Upper lobe of left lung (tissue), 4 donors: Measurements from ENCODE around the gene C7orf57.

Experiments used
- EP300 ChIP-seq, 4 donors: sonication (generic); formaldehyde crosslinking; IDR thresholded peaks; one replicate each; pipeline ENCODE4 v1.5.1; 2017; ENCODE audit warnings: antibody characterized with exemption in 4 of 4, control low read depth in 2 of 4
- POLR2A ChIP-seq, 4 donors: fragments of 450-650 bp; IDR thresholded peaks; one replicate each; pipeline ENCODE4 v1.5.1; 2016 to 2017; ENCODE audit warnings: antibody characterized with exemption in 4 of 4, mild to moderate bottlenecking in 2 of 4
- POLR2AphosphoS5 ChIP-seq, 2 donors: sonication (generic); formaldehyde crosslinking; IDR thresholded peaks; one replicate each; pipeline ENCODE4 v1.5.1; 2017; ENCODE audit warnings: antibody characterized with exemption in 2 of 2
- TF ChIP-seq, protein P1 (sequence below), 6 experiments: fragments of 450-650 bp in 4 of 6; fragments of 200-600 bp in 2 of 6; sonication (generic) in 2 of 6; IDR thresholded peaks; one replicate each; pipeline ENCODE4 v1.5.1; 2016 to 2019; ENCODE audit warnings: antibody characterized with exemption in 6 of 6

DNA sequence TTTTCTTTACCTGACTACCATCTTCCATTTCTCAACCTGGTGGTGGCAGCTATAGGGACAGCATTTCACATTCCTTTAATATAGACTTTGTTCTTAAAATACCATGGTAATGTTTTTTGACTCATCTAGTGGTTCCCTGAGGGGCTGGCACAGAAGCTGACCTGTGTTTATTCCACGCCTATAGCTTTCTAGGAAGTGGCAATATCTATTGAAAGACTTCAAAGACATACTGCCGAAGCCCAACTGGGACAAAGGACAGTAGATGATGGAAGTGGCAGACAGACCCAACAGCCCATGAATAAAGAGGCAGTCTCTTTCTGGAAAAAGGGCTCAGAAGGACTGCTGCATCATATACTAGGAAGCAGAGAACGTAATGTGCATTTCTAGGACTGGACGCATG is 17.7 kb upstream of the C7orf57 start:
- TF ChIP-seq POLR2AphosphoS5 (IDR thresholded peaks at IDR 0.05) (no peak), POLR2A (IDR thresholded peaks at IDR 0.05) (no peak), EP300 (IDR thresholded peaks at IDR 0.05) (no peak)
- TF ChIP-seq, protein P1, sequence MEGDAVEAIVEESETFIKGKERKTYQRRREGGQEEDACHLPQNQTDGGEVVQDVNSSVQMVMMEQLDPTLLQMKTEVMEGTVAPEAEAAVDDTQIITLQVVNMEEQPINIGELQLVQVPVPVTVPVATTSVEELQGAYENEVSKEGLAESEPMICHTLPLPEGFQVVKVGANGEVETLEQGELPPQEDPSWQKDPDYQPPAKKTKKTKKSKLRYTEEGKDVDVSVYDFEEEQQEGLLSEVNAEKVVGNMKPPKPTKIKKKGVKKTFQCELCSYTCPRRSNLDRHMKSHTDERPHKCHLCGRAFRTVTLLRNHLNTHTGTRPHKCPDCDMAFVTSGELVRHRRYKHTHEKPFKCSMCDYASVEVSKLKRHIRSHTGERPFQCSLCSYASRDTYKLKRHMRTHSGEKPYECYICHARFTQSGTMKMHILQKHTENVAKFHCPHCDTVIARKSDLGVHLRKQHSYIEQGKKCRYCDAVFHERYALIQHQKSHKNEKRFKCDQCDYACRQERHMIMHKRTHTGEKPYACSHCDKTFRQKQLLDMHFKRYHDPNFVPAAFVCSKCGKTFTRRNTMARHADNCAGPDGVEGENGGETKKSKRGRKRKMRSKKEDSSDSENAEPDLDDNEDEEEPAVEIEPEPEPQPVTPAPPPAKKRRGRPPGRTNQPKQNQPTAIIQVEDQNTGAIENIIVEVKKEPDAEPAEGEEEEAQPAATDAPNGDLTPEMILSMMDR (IDR thresholded peaks at IDR 0.05) = no peak
